ENCODE measurements around the gene MCRS1.

- TF ChIP-seq CTCF (IDR thresholded peaks at IDR 0.05; ENCODE audit: low read depth, low read length, poor library complexity, severe bottlenecking) (no peak), EZH2phosphoT487 (IDR thresholded peaks at IDR 0.05; ENCODE audit: borderline replicate concordance, low read length) (no peak)
Measured at GRCh38 chr12:49599961-49600360, 32.0 kb upstream of the MCRS1 start.

All from DOHH2 (cell line).